ENCODE measurements around the gene BRD9. TPM values are rescaled to one million over a fixed set of nuclear protein-coding genes. Genes with fewer than 3 reads are reported as not detected.

Gene BRD9
- total and polyA plus RNA-seq, 2 donors (not counting 3 experiments of a cell fraction or from before 2014, with no cell fraction given): 17.6 to 67.6 TPM

- Histone ChIP-seq H3K79me2 (ENCODE audit: control insufficient read depth, insufficient read depth, low read length) (no peaks in the 10 kb centered on the region), H3K4me1 (ENCODE audit: control insufficient read depth, extremely low read depth, insufficient read depth, low read length) (no peaks in the 10 kb centered on the region), H3K4me2 (ENCODE audit: insufficient read depth, low read length) (no peak overlapping the region), H4K20me1 (replicated peaks; ENCODE audit: control insufficient read depth, extremely low read depth, insufficient read depth, low read length) (no peaks in the 10 kb centered on the region), H3K9me3 (replicated peaks; ENCODE audit: control insufficient read depth, insufficient read depth, low read length) (no peaks in the 10 kb centered on the region), H3K9me1 (replicated peaks; ENCODE audit: control insufficient read depth, extremely low read depth, insufficient read depth, low read length) (no peaks in the 10 kb centered on the region), H3K4me3 (replicated peaks in 1 of 3; ENCODE audit: insufficient read depth in 1 of 3, low read depth in 1 of 3, low read length in 3 of 3) (no peak overlapping the region), H3K27me3 (ENCODE audit: control insufficient read depth in 2 of 2, insufficient read depth in 2 of 2, low read length in 2 of 2) (no peaks in the 10 kb centered on the region), H3K36me3 (ENCODE audit: control insufficient read depth in 2 of 2, extremely low read depth in 1 of 2, insufficient read depth in 2 of 2, low read length in 2 of 2) (no peaks in the 10 kb centered on the region), H3K27ac (ENCODE audit: insufficient read depth, low read depth, low read length) (no peak overlapping the region), H2AFZ (ENCODE audit: low read depth, low read length) (no peak overlapping the region), H3K9ac (replicated peaks; ENCODE audit: extremely low read depth, insufficient read depth, low read length) (no peak overlapping the region)
- no TSS peak for BruUV-seq (replicated peaks)
- FAIRE-seq (no peak), DNase-seq (ENCODE audit: low read depth, low spot score) (no peak)
- dilution Hi-C loops (cut with MboI; ENCODE audit: extremely low pct_ligation_motif_present, low sequenced_read_pairs): no loop called here
- ChIA-PET POLR2A (no interaction called here), CTCF (interaction anchor here (1.7 kb wide), 1 partner anchor 11 kb away, joined by 4 read pairs; no protein-coding TSS in a partner anchor)
- intact Hi-C loops (cut with micrococcal nuclease): no loop called here
- TF ChIP-seq POLR2AphosphoS5 (IDR thresholded peaks at IDR 0.05; ENCODE audit: insufficient read depth, low read depth, low read length): no peak
- no peak for TF ChIP-seq MYC (IDR thresholded peaks at IDR 0.05; ENCODE audit: low read depth, low read length)
- TF ChIP-seq EZH2 (IDR thresholded peaks at IDR 0.05; ENCODE audit: borderline replicate concordance, low read depth, low read length, severe bottlenecking): no peak
- TF ChIP-seq JUN (IDR thresholded peaks at IDR 0.05; ENCODE audit: borderline replicate concordance, insufficient read depth, insufficient read length, low read depth): no peak
- TF ChIP-seq, protein P1, sequence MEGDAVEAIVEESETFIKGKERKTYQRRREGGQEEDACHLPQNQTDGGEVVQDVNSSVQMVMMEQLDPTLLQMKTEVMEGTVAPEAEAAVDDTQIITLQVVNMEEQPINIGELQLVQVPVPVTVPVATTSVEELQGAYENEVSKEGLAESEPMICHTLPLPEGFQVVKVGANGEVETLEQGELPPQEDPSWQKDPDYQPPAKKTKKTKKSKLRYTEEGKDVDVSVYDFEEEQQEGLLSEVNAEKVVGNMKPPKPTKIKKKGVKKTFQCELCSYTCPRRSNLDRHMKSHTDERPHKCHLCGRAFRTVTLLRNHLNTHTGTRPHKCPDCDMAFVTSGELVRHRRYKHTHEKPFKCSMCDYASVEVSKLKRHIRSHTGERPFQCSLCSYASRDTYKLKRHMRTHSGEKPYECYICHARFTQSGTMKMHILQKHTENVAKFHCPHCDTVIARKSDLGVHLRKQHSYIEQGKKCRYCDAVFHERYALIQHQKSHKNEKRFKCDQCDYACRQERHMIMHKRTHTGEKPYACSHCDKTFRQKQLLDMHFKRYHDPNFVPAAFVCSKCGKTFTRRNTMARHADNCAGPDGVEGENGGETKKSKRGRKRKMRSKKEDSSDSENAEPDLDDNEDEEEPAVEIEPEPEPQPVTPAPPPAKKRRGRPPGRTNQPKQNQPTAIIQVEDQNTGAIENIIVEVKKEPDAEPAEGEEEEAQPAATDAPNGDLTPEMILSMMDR (IDR thresholded peaks at IDR 0.05; ENCODE audit: extremely low read depth in 1 of 2, insufficient read depth in 1 of 2, low read depth in 1 of 2, low read length in 2 of 2): no peak
- no peak for TF ChIP-seq POLR2A (IDR thresholded peaks at IDR 0.05; ENCODE audit: low read depth, low read length)
These were observed 44.7 kb upstream of the BRD9 start for GRCh38 chr5:937151-937924.

Data from endothelial cell of umbilical vein (primary cell).